Measurements from ENCODE around the gene OR7C1. TPM values are rescaled to one million over a fixed set of nuclear protein-coding genes. Genes with fewer than 3 reads are reported as not detected.

Gene OR7C1
- not detected for total RNA-seq
- long read RNA-seq: 0 reads

DNA sequence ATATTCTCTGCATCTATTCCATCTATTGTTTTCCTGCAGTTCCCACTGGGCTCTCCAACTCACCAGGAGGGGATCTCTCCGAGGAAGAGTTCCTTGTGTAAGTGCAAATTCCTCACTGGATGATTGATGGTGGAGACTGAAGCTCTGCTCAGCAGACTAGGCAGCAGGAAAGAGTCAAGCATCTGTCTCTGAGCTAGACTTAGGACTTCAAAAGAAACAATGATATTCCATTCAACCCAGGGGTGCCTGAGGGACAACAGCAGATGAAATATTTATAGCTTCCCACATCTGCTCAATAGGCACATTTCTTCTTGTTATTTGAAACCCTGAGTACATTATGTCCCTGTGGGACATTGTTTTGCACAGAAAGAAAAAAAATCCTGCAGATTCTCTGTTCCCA, at the start of gene OR7C1, which contains the start of gene OR7A5:
TSS of gene OR7C1 (minus strand) at position 175 of the 400 bp plus-strand sequence. CDS start 35,049 bp downstream, outside the sequence.
TSS of gene OR7A5 (minus strand) at position 175 of the 400 bp plus-strand sequence. CDS start 6,944 bp downstream, outside the sequence.
- ATAC-seq (ENCODE audit: poor library complexity) (peak; percentile 41), DNase-seq (no peak)
- intact Hi-C loops (cut with DNase I): no loop called here

DNA sequence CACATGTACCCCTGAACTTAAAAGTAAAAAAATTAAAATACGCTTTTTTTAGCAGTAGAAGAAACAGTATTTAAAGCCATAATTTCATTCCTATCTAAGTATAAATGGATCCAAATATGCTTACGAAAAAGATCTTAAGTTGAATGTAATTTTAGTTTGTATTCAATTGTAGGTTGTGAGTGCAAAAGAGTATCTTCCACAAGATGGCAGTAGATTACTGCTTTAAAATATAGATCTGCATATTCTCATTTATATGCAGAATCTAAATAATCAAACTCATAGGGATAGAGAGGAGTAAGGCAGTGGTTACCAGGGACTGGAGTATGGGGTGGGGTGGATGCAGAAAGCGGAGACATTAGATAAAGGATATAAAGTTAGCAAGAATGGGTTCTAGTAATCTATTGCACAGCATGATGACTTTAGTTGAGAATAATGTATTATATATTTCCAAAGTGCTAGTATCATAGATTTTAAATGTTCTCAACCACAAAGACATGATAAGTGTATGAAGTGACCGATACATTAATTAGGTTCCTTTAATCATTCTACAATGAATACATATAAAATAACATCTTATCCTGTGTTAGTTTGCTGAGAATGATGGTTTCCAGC, 36.7 kb upstream of the OR7C1 start:
- intact Hi-C loops (cut with DNase I): no loop called here
- ATAC-seq (ENCODE audit: poor library complexity) (no peak), DNase-seq (no peak)

DNA sequence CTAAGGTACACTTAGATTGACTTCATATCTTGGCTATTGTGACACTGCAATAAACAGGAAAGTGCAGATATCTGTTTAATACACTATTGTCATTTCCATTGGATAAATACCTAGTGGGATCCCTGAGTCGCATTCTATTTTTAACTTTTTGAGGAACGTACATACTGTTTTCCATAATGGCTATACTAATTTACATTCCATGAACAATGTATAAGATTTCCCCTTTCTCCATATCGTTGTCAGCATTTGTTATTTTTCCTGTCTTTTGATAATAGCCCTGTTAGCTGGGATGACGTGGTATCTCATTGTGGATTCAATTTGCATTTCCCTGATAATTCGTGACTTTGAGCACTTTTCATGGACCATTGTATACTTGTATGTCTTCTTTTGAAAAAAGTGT, 33.5 kb upstream of the OR7C1 start:
- DNase-seq (no peak), ATAC-seq (ENCODE audit: poor library complexity) (no peak)
- intact Hi-C loops (cut with DNase I): no loop called here

- DNase-seq: no peak
- intact Hi-C loops (cut with DNase I): no loop called here
- no peak for ATAC-seq (ENCODE audit: poor library complexity)
Observed at GRCh38 chr19:14848822-14849221, 13.8 kb upstream of the OR7C1 start, which contains the start of gene OR7A10. Gene OR7A10, minus strand, starts transcription at chr19:14848922. Its CDS starts 7,045 bp downstream, at chr19:14841877.

GRCh38 chr19:14843578-14843977, 8.6 kb upstream of the OR7C1 start:
- intact Hi-C loops (cut with DNase I): no loop called here
- ATAC-seq (ENCODE audit: poor library complexity): no peak
- no peak for DNase-seq

GRCh38 chr19:14843169-14843568, 8.2 kb upstream of the OR7C1 start:
- no peak for ATAC-seq (ENCODE audit: poor library complexity)
- intact Hi-C loops (cut with DNase I): no loop called here
- no peak for DNase-seq

GRCh38 chr19:14840206-14840605, 5.2 kb upstream of the OR7C1 start:
- DNase-seq (no peak), ATAC-seq (ENCODE audit: poor library complexity) (no peak)
- intact Hi-C loops (cut with DNase I): no loop called here

DNA sequence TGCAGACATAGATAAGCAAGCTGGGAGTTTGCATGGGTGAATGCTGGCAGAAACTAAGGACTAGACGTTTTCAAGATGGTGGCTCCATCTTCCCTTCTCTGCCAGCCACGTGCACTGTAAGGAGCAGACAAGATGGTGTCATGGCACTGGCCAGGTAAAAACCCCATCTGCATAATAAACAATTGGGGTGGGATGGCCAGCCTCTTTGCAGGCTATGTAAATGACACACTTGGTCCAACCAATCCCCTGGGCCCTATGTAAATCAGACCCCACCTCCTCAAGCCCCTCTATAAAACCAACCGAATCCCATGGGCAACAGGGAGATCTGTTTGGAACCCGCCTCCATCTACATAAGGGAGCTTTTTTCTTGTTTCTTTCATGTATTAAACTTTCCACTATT, 2.4 kb upstream of the OR7C1 start:
- ATAC-seq (ENCODE audit: poor library complexity) (no peak), DNase-seq (no peak)
- intact Hi-C loops (cut with DNase I): no loop called here

GRCh38 chr19:14830702-14831101, 4.3 kb downstream of the OR7C1 start:
- intact Hi-C loops (cut with DNase I): no loop called here
- no peak for ATAC-seq (ENCODE audit: poor library complexity)
- DNase-seq: no peak

DNA sequence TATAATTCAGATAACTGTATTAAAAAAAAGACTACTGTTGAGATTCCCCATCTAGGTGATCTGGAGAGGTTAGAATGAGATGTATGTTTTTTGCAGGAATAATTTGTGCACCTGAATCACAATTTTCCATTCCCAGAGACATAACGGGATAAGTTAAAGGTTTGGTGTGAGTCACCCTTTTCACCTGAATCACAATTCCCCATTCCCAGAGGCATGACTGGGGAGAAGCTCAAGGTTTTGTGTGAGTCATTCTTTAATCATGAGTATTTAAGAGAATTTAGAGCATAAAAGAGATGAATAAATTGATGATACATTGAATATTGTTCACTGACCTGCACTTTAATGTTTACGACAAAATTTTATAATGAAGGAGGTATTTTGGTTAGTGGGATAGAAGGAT, 9.0 kb downstream of the OR7C1 start:
- DNase-seq (no peak), ATAC-seq (ENCODE audit: poor library complexity) (no peak)
- intact Hi-C loops (cut with DNase I): no loop called here

DNA sequence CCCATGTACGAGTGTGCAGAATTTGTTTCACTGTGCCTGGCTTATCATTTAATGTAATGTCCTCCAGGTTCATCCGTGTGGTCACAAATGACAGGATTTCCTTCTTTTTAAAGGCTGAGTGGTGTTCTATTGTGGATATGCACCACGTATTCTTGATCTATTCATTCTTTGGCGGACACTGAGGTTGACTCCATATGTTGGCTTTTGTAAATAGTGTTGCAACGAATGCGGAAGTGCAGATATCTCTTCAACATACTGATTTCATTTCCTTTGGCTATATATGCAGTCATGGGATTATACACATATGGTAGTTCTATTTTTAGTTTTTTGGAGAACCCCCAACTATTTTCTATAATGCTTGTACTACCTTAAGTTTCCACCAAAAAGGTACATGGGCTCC, 13.0 kb downstream of the OR7C1 start:
- DNase-seq: no peak
- ATAC-seq (ENCODE audit: poor library complexity): no peak
- intact Hi-C loops (cut with DNase I): no loop called here

GRCh38 chr19:14818588-14818987, 16.4 kb downstream of the OR7C1 start:
- intact Hi-C loops (cut with DNase I): no loop called here
- ATAC-seq (ENCODE audit: poor library complexity): no peak
- DNase-seq: no peak

GRCh38 chr19:14817052-14817451, 17.9 kb downstream of the OR7C1 start:
- intact Hi-C loops (cut with DNase I): no loop called here
- DNase-seq: no peak
- no peak for ATAC-seq (ENCODE audit: poor library complexity)

- DNase-seq: no peak
- no peak for ATAC-seq (ENCODE audit: poor library complexity)
- intact Hi-C loops (cut with DNase I): no loop called here
Observed at GRCh38 chr19:14814982-14815652, 19.9 kb downstream of the OR7C1 start.

DNA sequence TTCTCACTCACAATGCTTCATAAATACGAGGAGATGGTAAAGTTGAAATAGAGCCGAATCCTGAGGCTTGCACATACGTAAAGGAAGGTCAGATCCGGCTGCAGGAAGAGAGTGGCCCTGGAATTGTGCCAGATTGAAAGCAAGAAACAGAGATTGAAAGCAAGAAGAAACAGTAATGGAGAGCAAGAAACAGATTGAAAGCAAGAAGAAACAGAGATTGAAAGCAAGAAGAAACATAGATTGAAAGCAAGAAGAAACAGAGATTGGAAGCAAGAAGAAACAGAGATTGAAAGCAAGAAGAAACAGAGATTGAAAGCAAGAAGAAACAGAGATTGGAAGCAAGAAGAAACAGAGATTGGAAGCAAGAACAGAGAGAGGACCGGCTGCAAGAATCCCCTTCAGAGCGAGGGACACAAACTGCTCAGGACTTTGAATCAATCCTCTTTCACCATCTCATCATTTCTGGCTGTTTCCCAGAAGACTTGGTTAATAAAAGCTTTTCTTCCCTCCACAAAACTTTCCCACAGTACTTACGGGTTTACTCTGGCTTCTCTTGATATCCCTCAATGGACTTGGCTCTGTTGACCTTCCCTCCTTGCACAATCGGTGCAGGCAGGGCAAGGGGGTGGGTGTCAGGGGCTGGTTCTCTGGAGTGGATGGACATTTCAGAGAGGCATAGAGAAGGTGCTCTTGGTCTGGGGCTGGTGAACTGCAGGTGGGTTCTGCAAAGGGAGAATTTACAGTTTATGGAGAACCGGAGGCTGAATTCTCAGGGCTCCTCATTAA, 25.5 kb downstream of the OR7C1 start:
- DNase-seq: no peak
- peak; percentile 53 for ATAC-seq (ENCODE audit: poor library complexity)
- intact Hi-C loops (cut with DNase I): no loop called here

DNA sequence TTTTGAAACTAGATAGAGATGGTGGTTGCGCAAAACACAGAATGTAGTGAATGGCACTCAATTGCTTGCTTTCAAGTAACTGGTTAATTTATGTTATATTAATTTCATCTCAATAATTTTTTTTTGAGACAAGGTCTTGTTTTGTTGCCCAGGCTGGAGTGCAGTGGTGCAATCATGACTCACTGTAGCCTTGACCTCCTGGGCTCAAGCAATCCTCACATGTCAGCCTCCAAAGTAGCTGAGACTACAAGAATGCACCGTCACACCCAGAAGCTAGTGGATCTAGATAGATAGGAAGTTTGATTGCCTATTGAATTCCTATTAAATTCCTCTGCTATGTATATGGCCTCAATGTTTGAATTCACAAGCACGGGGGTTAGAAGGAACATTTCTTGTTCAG, 30.2 kb downstream of the OR7C1 start:
- ATAC-seq (ENCODE audit: poor library complexity) (no peak), DNase-seq (no peak)
- intact Hi-C loops (cut with DNase I): no loop called here

- intact Hi-C loops (cut with DNase I): no loop called here
- ATAC-seq (ENCODE audit: poor library complexity): no peak
- no peak for DNase-seq
Observed at GRCh38 chr19:14798760-14799159, 36.2 kb downstream of the OR7C1 start.

DNA sequence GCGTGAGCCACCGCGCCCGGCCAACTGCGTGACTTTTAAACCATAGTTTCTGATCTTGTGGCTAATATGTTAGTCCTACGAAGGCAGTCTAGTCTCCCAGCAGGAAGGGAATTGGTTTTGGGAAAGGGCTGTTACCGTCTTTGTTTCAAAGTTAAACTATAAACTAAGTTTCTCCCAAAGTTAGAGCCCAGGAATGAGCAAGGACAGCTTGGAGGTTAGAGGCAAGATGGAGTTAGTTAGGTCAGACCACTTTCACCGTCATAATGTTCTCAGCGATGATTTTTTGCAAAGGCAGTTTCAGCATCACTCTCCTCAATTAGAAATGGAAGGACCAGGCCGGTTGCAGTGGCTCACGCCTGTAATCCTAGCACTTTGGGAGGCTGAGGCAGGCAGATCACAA, 39.0 kb downstream of the OR7C1 start:
- no peak for DNase-seq
- intact Hi-C loops (cut with DNase I): no loop called here

DNA sequence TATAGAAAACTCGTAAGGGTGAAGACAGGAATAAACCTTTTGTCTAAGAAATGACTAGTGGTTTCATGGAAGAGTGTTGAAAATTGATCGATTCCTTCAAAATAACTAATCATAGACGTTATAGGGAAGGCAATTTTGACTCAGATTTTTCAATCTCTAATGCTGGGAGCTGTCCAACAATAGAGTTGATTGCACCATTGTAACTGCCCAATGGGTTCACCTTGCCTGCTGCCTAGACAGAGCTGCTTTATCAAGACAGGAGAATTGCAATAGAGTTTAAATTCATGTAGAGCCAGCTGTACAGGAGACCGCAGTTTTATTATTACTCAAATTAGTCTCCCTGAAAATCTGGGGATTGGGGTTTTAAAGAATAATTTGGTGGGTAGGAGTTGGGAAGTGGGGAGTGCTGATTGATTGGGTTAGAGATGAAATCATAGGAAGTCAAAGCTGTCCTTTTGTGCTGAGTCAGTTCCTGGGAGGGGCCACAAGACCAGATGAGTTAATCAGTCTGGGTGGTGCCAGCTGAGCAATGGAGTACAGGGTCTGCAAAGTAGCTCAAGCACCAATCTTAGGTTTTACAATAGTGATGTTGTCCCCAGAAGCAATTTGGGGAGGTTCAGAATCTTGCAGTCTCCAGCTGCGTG, 39.8 kb downstream of the OR7C1 start:
- DNase-seq (no peak), ATAC-seq (ENCODE audit: poor library complexity) (no peak)
- intact Hi-C loops (cut with DNase I): no loop called here

More for the DNA sequence above, 39.0 kb downstream of the OR7C1 start:
- no peak for ATAC-seq (ENCODE audit: poor library complexity)

Measured in Right ventricle myocardium superior (tissue), 1 donor.